ENCODE data around the gene SH3RF3. TPM values are rescaled to one million over a fixed set of nuclear protein-coding genes. Genes with fewer than 3 reads are reported as not detected.

SH3RF3 gene
- total and polyA plus RNA-seq, 2 of the 13 experiments (the other 11 are each of a cell fraction or from before 2014, with no cell fraction given) = 0.04 TPM; not detected in 1

GRCh38 chr2:109493176-109493935 lies 364.4 kb downstream of the SH3RF3 start (continued):
- TF ChIP-seq SMAD1 (CRISPR knock-in tag; IDR thresholded peaks at IDR 0.05; ENCODE audit: borderline replicate concordance, low read depth) (no peak), HOXA7 (CRISPR knock-in tag; IDR thresholded peaks at IDR 0.05) (no peak), ZNF382 (CRISPR knock-in tag; IDR thresholded peaks at IDR 0.05; ENCODE audit: borderline replicate concordance) (no peak), ZNF749 (CRISPR knock-in tag; IDR thresholded peaks at IDR 0.05; ENCODE audit: borderline replicate concordance) (no peak), ZNF354B (CRISPR knock-in tag; IDR thresholded peaks at IDR 0.05) (no peak), HNRNPH1 (optimal IDR thresholded peaks at IDR 0.05; ENCODE audit: low read depth, low read length) (no peak), PRMT3 (CRISPR knock-in tag; IDR thresholded peaks at IDR 0.05; ENCODE audit: borderline replicate concordance, low read depth) (no peak), NCOA2 (CRISPR knock-in tag; IDR thresholded peaks at IDR 0.05) (no peak), DPF2 (CRISPR knock-in tag; IDR thresholded peaks at IDR 0.05; ENCODE audit: borderline replicate concordance, low read depth) (no peak), PRDM10 (CRISPR knock-in tag; IDR thresholded peaks at IDR 0.05; ENCODE audit: low read depth) (no peak), MAF1 (CRISPR knock-in tag; IDR thresholded peaks at IDR 0.05; ENCODE audit: borderline replicate concordance) (no peak), GTF3A (CRISPR knock-in tag; conservative IDR thresholded peaks at IDR 0.05) (no peak), RARA (CRISPR knock-in tag; IDR thresholded peaks at IDR 0.05) (no peak), CREB1 (IDR thresholded peaks at IDR 0.05) (no peak; the same call in 1 of the 2 replicates), CREB1 (CRISPR knock-in tag; IDR thresholded peaks at IDR 0.05) (no peak), ZNF124 (CRISPR knock-in tag; IDR thresholded peaks at IDR 0.05) (no peak), SPEN (CRISPR knock-in tag; IDR thresholded peaks at IDR 0.05; ENCODE audit: low read depth) (no peak), ZNF576 (CRISPR knock-in tag; IDR thresholded peaks at IDR 0.05) (no peak), ZNF12 (CRISPR knock-in tag; IDR thresholded peaks at IDR 0.05) (no peak), ELF1 (CRISPR knock-in tag; IDR thresholded peaks at IDR 0.05) (no peak), PLRG1 (conservative IDR thresholded peaks at IDR 0.05) (0 out of 2 replicates have a peak, but pooled peaks have one; percentile 65)
- TF ChIP-seq, protein P1, sequence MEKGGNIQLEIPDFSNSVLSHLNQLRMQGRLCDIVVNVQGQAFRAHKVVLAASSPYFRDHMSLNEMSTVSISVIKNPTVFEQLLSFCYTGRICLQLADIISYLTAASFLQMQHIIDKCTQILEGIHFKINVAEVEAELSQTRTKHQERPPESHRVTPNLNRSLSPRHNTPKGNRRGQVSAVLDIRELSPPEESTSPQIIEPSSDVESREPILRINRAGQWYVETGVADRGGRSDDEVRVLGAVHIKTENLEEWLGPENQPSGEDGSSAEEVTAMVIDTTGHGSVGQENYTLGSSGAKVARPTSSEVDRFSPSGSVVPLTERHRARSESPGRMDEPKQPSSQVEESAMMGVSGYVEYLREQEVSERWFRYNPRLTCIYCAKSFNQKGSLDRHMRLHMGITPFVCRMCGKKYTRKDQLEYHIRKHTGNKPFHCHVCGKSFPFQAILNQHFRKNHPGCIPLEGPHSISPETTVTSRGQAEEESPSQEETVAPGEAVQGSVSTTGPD (CRISPR knock-in tag; IDR thresholded peaks at IDR 0.05) = no peak
- TF ChIP-seq, protein P2, sequence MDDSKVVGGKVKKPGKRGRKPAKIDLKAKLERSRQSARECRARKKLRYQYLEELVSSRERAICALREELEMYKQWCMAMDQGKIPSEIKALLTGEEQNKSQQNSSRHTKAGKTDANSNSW (CRISPR knock-in tag; IDR thresholded peaks at IDR 0.05; ENCODE audit: borderline replicate concordance) = no peak
